Loucy (cell line): ENCODE results near the gene CT47C1.
"Not testable (repeated sequence)": the region's sequence is repeated elsewhere in the genome, so short reads cannot be mapped to it uniquely, and the experiment has no call there.

ENCODE experiments used
- H2AFZ ChIP-seq: fragments of 200-600 bp; sonication (generic); 2 replicates; pipeline ENCODE4 v1.6.0; 2016; ENCODE audit warnings: antibody characterized with exemption, mild to moderate bottlenecking, low read length, moderate library complexity
- H3F3A ChIP-seq: fragments of 200-600 bp; 2 replicates; pipeline ENCODE4 v1.6.0; 2016; ENCODE audit warnings: antibody characterized with exemption, low read depth, mild to moderate bottlenecking
- H3K27me3 ChIP-seq: fragments of 200-600 bp; sonication (generic); 2 replicates; pipeline ENCODE4 v1.6.1; 2014; ENCODE audit warnings: low read length, mild to moderate bottlenecking; ENCODE audit not compliant: insufficient read depth, poor library complexity, severe bottlenecking
- H3K36me3 ChIP-seq: fragments of 200-600 bp; sonication (generic); 2 replicates; pipeline ENCODE4 v1.6.1; 2016; ENCODE audit warnings: low read length; ENCODE audit not compliant: insufficient read depth
- H3K4me1 ChIP-seq: fragments of 200-600 bp; sonication (generic); 2 replicates; pipeline ENCODE4 v1.5.1; 2014; ENCODE audit warnings: low read length, mild to moderate bottlenecking; ENCODE audit not compliant: insufficient read depth, poor library complexity, severe bottlenecking
- H3K4me2 ChIP-seq: fragments of 200-600 bp; sonication (generic); 2 replicates; pipeline ENCODE4 v1.6.0; 2014; ENCODE audit warnings: antibody characterized with exemption, low read length, low read depth, mild to moderate bottlenecking; ENCODE audit not compliant: poor library complexity, severe bottlenecking
- H3K4me3 ChIP-seq: fragments of 200-600 bp; sonication (generic); 2 replicates; pipeline ENCODE4 v1.5.1; 2014; ENCODE audit warnings: low read length, mild to moderate bottlenecking, mixed read lengths; ENCODE audit not compliant: poor library complexity, severe bottlenecking
- H3K79me2 ChIP-seq: fragments of 200-600 bp; sonication (generic); 2 replicates; pipeline ENCODE4 v1.6.1; 2014; ENCODE audit warnings: low read length; ENCODE audit not compliant: insufficient read depth
- H3K9ac ChIP-seq: fragments of 200-600 bp; sonication (generic); 2 replicates; pipeline ENCODE4 v1.6.0; 2014; ENCODE audit warnings: mild to moderate bottlenecking, low read depth, low read length, moderate library complexity; ENCODE audit not compliant: poor library complexity, severe bottlenecking
- H3K9me2 ChIP-seq: fragments of 200-600 bp; sonication (generic); replicated peaks from 2 replicates; pipeline ENCODE4 v1.6.1; 2016; ENCODE audit warnings: low read depth, low read length, mixed read lengths
- H3K9me3 ChIP-seq: fragments of 200-600 bp; sonication (generic); 2 replicates; pipeline ENCODE4 v1.6.1; 2014; ENCODE audit warnings: mild to moderate bottlenecking, antibody characterized with exemption, low read length, low read depth; ENCODE audit not compliant: insufficient read depth
- H4K20me1 ChIP-seq: fragments of 200-600 bp; sonication (generic); 2 replicates; pipeline ENCODE4 v1.6.0; 2014; ENCODE audit warnings: antibody characterized with exemption, low read length, mild to moderate bottlenecking; ENCODE audit not compliant: insufficient read depth, poor library complexity, severe bottlenecking
- CTCF ChIP-seq: fragments of 200-600 bp; sonication (generic); conservative IDR thresholded peaks from 2 replicates; pipeline ENCODE4 v1.5.1; 2014; ENCODE audit warnings: mild to moderate bottlenecking, antibody characterized with exemption, low read length
- EZH2phosphoT487 ChIP-seq: fragments of 200-600 bp; IDR thresholded peaks from 2 replicates; pipeline ENCODE4 v1.6.1; 2018; ENCODE audit warnings: antibody characterized with exemption, mild to moderate bottlenecking, moderate library complexity, borderline replicate concordance

The CT47C1 gene

GRCh38 chrX:119028733-119029330 is 44.0 kb upstream of the CT47C1 start:
- Histone ChIP-seq H3K79me2 (no peaks in the 10 kb centered on the region), H3F3A (no peaks in the 10 kb centered on the region), H3K9me3 (no peaks in the 10 kb centered on the region), H2AFZ (no peak overlapping the region), H3K9me2 (no peaks in the 10 kb centered on the region), H3K27me3 (no peaks in the 10 kb centered on the region), H4K20me1 (no peaks in the 10 kb centered on the region), H3K36me3 (no peaks in the 10 kb centered on the region), H3K4me1 (no peaks in the 10 kb centered on the region), H3K4me2 (no peak overlapping the region), H3K4me3 (no peak overlapping the region), H3K9ac (no peak overlapping the region)
- TF ChIP-seq EZH2phosphoT487 (no peak), CTCF (no peak)

- not testable (repeated sequence) for H3K9me3 ChIP-seq, H3K4me2 ChIP-seq, H3F3A ChIP-seq, H3K4me1 ChIP-seq, H3K9me2 ChIP-seq, H2AFZ ChIP-seq, H3K9ac ChIP-seq, H3K4me3 ChIP-seq, H3K36me3 ChIP-seq, H4K20me1 ChIP-seq, H3K27me3 ChIP-seq, H3K79me2 ChIP-seq
Measured at GRCh38 chrX:119029656-119030055, 43.1 kb upstream of the CT47C1 start.

DNA sequence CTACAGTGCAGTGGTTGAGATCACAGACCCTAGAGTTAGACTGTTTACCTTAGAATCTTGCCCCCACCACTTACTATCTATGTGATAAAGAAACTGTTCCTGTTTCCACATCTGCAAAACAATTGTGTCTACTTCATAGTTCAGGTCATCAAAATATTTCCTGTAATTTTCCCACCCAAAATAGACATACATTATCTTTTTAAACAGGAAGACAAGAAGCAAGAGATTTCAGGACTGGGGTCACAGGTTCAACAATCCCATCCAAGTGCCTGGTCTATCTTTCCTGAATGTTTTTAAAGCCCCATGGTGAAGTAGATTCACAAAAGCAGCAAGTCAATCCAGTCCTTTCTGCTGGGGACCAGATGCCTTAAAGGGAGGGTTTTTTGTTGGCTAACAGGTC is 41.8 kb upstream of the CT47C1 start:
- H3F3A ChIP-seq = no peaks in the 10 kb centered on the region
- H3K36me3 ChIP-seq = no peaks in the 10 kb centered on the region
- H2AFZ ChIP-seq = no peak overlapping the region
- H3K9me3 ChIP-seq = no peaks in the 10 kb centered on the region
- no peaks in the 10 kb centered on the region for H3K9me2 ChIP-seq
- H3K27me3 ChIP-seq = no peaks in the 10 kb centered on the region
- H3K4me2 ChIP-seq = no peak overlapping the region
- no peaks in the 10 kb centered on the region for H4K20me1 ChIP-seq
- TF ChIP-seq EZH2phosphoT487 = no peak
- no peak for TF ChIP-seq CTCF
- no peak overlapping the region for H3K4me3 ChIP-seq
- H3K9ac ChIP-seq = no peak overlapping the region
- no peaks in the 10 kb centered on the region for H3K4me1 ChIP-seq
- no peaks in the 10 kb centered on the region for H3K79me2 ChIP-seq
